Measurements from ENCODE around the gene CHRD. TPM values are rescaled to one million over a fixed set of nuclear protein-coding genes. Genes with fewer than 3 reads are reported as not detected.

CHRD gene
- total RNA-seq, 6 experiments from 2014 or later, result 0.09 to 0.31 (median 0.19) TPM; not detected in 2

- no peaks in the 10 kb centered on the region for H3K4me1 Mint-ChIP-seq (ENCODE audit: low read depth)
- peaks cover 32% of the 10 kb centered on the region for H3K27me3 Mint-ChIP-seq (ENCODE audit: insufficient read depth)
- no peak for DNase-seq
- no peak overlapping the region for H3K27ac Mint-ChIP-seq
- no peaks in the 10 kb centered on the region for H3K9me3 Mint-ChIP-seq
- H3K36me3 Mint-ChIP-seq (ENCODE audit: low read depth), result no peaks in the 10 kb centered on the region
- no peak for TF ChIP-seq CTCF (IDR thresholded peaks at IDR 0.05)
- no peak overlapping the region for H3K4me3 Mint-ChIP-seq
Observed at GRCh38 chr3:184384856-184385422, 5.1 kb downstream of the CHRD start.

GRCh38 chr3:184386047-184386806 lies 6.4 kb downstream of the CHRD start:
- Mint-ChIP-seq H3K27ac (no peak overlapping the region), H3K9me3 (no peaks in the 10 kb centered on the region), H3K4me1 (ENCODE audit: low read depth) (no peaks in the 10 kb centered on the region), H3K36me3 (ENCODE audit: low read depth) (no peaks in the 10 kb centered on the region), H3K27me3 (ENCODE audit: insufficient read depth) (peaks cover 40% of the 10 kb centered on the region), H3K4me3 (no peak overlapping the region)
- TF ChIP-seq CTCF (IDR thresholded peaks at IDR 0.05), result no peak
- no peak for DNase-seq

GRCh38 chr3:184387174-184387714 lies 7.4 kb downstream of the CHRD start:
- no peak for DNase-seq
- Mint-ChIP-seq H3K4me1 (ENCODE audit: low read depth) (no peaks in the 10 kb centered on the region), H3K27ac (no peak overlapping the region), H3K36me3 (ENCODE audit: low read depth) (no peaks in the 10 kb centered on the region), H3K27me3 (ENCODE audit: insufficient read depth) (peaks cover 36% of the 10 kb centered on the region), H3K4me3 (no peak overlapping the region), H3K9me3 (no peaks in the 10 kb centered on the region)
- TF ChIP-seq CTCF (IDR thresholded peaks at IDR 0.05), result no peak

GRCh38 chr3:184388164-184388935 lies 8.5 kb downstream of the CHRD start:
- H3K36me3 Mint-ChIP-seq (ENCODE audit: low read depth), result no peaks in the 10 kb centered on the region
- H3K27ac Mint-ChIP-seq, result no peak overlapping the region
- peaks cover 41% of the 10 kb centered on the region for H3K27me3 Mint-ChIP-seq (ENCODE audit: insufficient read depth)
- TF ChIP-seq CTCF (IDR thresholded peaks at IDR 0.05), result no peak
- DNase-seq, result no peak
- no peak overlapping the region for H3K4me3 Mint-ChIP-seq
- no peaks in the 10 kb centered on the region for H3K4me1 Mint-ChIP-seq (ENCODE audit: low read depth)
- H3K9me3 Mint-ChIP-seq, result no peaks in the 10 kb centered on the region

GRCh38 chr3:184388936-184389230 lies 9.0 kb downstream of the CHRD start:
- Mint-ChIP-seq H3K27me3 (ENCODE audit: insufficient read depth) (peaks cover 42% of the 10 kb centered on the region), H3K4me3 (no peak overlapping the region), H3K4me1 (ENCODE audit: low read depth) (no peaks in the 10 kb centered on the region), H3K27ac (no peak overlapping the region), H3K9me3 (no peaks in the 10 kb centered on the region), H3K36me3 (ENCODE audit: low read depth) (no peaks in the 10 kb centered on the region)
- TF ChIP-seq CTCF (IDR thresholded peaks at IDR 0.05), result no peak
- DNase-seq, result no peak
